ENCODE data around the gene SLC12A9.

- TF ChIP-seq GATA2 (IDR thresholded peaks at IDR 0.05; ENCODE audit: low read depth, low read length) = no peak
- no peak for TF ChIP-seq GATA3 (IDR thresholded peaks at IDR 0.05; ENCODE audit: low read depth, low read length)
Measured at GRCh38 chr7:100819586-100819985, 32.9 kb upstream of the SLC12A9 start.

All from SH-SY5Y (cell line).